PFSK-1 (cell line): Measurements from ENCODE around the gene HCRT.

Source experiments
- POLR2AphosphoS5 ChIP-seq: IDR thresholded peaks from 2 replicates; pipeline ENCODE4 v1.6.1; 2012; ENCODE audit warnings: low read depth, mild to moderate bottlenecking, control low read depth, low read length, moderate library complexity
- TF ChIP-seq, protein P1 (sequence below), 2 experiments: IDR thresholded peaks; 2 replicates each; pipeline versions ENCODE4 v1.6.1 to v1.8.0; 2011 to 2012; ENCODE audit warnings: low read depth in 2 of 2, low read length in 2 of 2, control low read depth in 1 of 2, inconsistent platforms in 1 of 2, mild to moderate bottlenecking in 1 of 2, moderate library complexity in 1 of 2; ENCODE audit not compliant: insufficient read depth in 1 of 2

DNA sequence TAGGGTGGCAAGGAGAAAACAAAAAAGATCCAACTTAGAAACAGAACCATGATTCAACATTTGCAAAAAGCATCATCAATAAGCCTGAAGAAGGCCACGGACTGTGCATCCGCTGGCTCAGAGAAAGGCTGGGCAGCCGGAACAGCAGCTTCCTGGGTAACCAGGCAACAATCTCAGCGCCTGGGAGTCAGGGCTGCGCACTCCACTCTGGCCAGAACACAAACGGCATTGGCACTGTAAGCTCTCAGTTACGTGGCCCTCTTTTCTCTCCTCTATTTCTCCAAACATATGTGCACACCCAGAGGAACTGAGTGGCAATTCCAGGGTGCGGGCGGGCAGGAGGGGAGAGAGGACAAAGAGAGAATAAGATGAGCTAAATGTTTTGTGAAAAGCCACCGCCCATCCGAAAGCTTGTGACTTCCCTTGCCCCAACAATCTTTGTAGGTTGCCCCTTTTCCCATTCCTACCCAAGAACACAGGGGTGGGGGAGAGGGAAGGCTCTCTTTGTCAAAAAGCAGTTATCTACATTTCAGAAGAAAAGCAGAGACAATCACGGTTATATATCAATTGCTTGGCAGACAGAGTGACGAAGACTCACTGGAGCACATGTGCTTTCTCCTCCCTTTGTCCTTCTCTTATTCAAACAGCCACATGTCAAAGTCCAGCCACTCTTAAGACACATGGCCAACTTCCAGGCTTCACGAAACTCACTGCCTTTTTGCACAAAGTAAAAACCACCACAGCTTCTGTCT, 15.6 kb upstream of the HCRT start:
- no peak for TF ChIP-seq POLR2AphosphoS5
- TF ChIP-seq, protein P1, sequence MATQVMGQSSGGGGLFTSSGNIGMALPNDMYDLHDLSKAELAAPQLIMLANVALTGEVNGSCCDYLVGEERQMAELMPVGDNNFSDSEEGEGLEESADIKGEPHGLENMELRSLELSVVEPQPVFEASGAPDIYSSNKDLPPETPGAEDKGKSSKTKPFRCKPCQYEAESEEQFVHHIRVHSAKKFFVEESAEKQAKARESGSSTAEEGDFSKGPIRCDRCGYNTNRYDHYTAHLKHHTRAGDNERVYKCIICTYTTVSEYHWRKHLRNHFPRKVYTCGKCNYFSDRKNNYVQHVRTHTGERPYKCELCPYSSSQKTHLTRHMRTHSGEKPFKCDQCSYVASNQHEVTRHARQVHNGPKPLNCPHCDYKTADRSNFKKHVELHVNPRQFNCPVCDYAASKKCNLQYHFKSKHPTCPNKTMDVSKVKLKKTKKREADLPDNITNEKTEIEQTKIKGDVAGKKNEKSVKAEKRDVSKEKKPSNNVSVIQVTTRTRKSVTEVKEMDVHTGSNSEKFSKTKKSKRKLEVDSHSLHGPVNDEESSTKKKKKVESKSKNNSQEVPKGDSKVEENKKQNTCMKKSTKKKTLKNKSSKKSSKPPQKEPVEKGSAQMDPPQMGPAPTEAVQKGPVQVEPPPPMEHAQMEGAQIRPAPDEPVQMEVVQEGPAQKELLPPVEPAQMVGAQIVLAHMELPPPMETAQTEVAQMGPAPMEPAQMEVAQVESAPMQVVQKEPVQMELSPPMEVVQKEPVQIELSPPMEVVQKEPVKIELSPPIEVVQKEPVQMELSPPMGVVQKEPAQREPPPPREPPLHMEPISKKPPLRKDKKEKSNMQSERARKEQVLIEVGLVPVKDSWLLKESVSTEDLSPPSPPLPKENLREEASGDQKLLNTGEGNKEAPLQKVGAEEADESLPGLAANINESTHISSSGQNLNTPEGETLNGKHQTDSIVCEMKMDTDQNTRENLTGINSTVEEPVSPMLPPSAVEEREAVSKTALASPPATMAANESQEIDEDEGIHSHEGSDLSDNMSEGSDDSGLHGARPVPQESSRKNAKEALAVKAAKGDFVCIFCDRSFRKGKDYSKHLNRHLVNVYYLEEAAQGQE (IDR thresholded peaks at IDR 0.05; ENCODE audit: insufficient read depth in 1 of 2, low read depth in 2 of 2, low read length in 2 of 2), result no peak
